LHCN-M2 (cell line): ENCODE measurements around the gene ANKS1A. TPM values are rescaled to one million over a fixed set of nuclear protein-coding genes. Genes with fewer than 3 reads are reported as not detected.

Experiments
- DNase-seq: peaks from one replicate; pipeline ENCODE4 v3.0.0-alpha.2; 2012; ENCODE audit warnings: low read depth
- total RNA-seq: library from RNA; depleted of rRNA; stranded (reverse); fragments of >200 nt; gene quantifications from 2 replicates; pipeline ENCODE4 v1.2.3, GENCODE V29; 2014

ANKS1A gene
- total RNA-seq, 1 experiment from 2014 or later: 13.4 TPM

- DNase-seq: no peak
Observed at GRCh38 chr6:35053701-35054100, 164.6 kb downstream of the ANKS1A start.

- DNase-seq: no peak
Observed at GRCh38 chr6:35054106-35054742, 165.2 kb downstream of the ANKS1A start.

GRCh38 chr6:35054743-35055130 is 165.7 kb downstream of the ANKS1A start:
- DNase-seq: no peak

GRCh38 chr6:35055891-35056290 is 166.8 kb downstream of the ANKS1A start:
- DNase-seq: no peak

- no peak for DNase-seq
Observed at GRCh38 chr6:35056952-35057351, 167.9 kb downstream of the ANKS1A start.

- no peak for DNase-seq
Observed at GRCh38 chr6:35057449-35058357, 168.6 kb downstream of the ANKS1A start.

GRCh38 chr6:35058358-35058675 is 169.3 kb downstream of the ANKS1A start:
- DNase-seq: no peak

- no peak for DNase-seq
Observed at GRCh38 chr6:35058865-35059522, 169.9 kb downstream of the ANKS1A start.

- no peak for DNase-seq
Observed at GRCh38 chr6:35059596-35060345, 170.7 kb downstream of the ANKS1A start.

GRCh38 chr6:35061102-35061615 is 172.1 kb downstream of the ANKS1A start:
- no peak for DNase-seq

- no peak for DNase-seq
Observed at GRCh38 chr6:35061651-35062410, 172.8 kb downstream of the ANKS1A start.

GRCh38 chr6:35062676-35063574 is 173.9 kb downstream of the ANKS1A start:
- DNase-seq: no peak

GRCh38 chr6:35063701-35064280 is 174.7 kb downstream of the ANKS1A start:
- DNase-seq: no peak

- no peak for DNase-seq
Observed at GRCh38 chr6:35064290-35064689, 175.2 kb downstream of the ANKS1A start.

GRCh38 chr6:35064757-35065440 is 175.8 kb downstream of the ANKS1A start:
- DNase-seq: no peak

- no peak for DNase-seq
Observed at GRCh38 chr6:35065441-35065800, 176.4 kb downstream of the ANKS1A start.

- no peak for DNase-seq
Observed at GRCh38 chr6:35065870-35066269, 176.8 kb downstream of the ANKS1A start.

GRCh38 chr6:35067234-35067633 is 178.2 kb downstream of the ANKS1A start:
- DNase-seq: no peak

GRCh38 chr6:35068206-35068605 is 179.2 kb downstream of the ANKS1A start:
- no peak for DNase-seq
